Measurements from ENCODE around the gene BPIFB6.

GRCh38 chr20:32989507-32990283 is 41.8 kb upstream of the BPIFB6 start:
- TF ChIP-seq, protein P1, sequence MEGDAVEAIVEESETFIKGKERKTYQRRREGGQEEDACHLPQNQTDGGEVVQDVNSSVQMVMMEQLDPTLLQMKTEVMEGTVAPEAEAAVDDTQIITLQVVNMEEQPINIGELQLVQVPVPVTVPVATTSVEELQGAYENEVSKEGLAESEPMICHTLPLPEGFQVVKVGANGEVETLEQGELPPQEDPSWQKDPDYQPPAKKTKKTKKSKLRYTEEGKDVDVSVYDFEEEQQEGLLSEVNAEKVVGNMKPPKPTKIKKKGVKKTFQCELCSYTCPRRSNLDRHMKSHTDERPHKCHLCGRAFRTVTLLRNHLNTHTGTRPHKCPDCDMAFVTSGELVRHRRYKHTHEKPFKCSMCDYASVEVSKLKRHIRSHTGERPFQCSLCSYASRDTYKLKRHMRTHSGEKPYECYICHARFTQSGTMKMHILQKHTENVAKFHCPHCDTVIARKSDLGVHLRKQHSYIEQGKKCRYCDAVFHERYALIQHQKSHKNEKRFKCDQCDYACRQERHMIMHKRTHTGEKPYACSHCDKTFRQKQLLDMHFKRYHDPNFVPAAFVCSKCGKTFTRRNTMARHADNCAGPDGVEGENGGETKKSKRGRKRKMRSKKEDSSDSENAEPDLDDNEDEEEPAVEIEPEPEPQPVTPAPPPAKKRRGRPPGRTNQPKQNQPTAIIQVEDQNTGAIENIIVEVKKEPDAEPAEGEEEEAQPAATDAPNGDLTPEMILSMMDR (IDR thresholded peaks at IDR 0.05) = no peak
- TF ChIP-seq POLR2A (IDR thresholded peaks at IDR 0.05) = no peak

All from heart left ventricle (tissue), 13 donors.